Measurements from ENCODE around the gene STOX2.
"Not testable (repeated sequence)": the region's sequence is repeated elsewhere in the genome, so short reads cannot be mapped to it uniquely, and the experiment has no call there.

Gene STOX2

GRCh38 chr4:184022679-184023383 is 117.7 kb downstream of the STOX2 start:
- DNase-seq, result no peak

DNA sequence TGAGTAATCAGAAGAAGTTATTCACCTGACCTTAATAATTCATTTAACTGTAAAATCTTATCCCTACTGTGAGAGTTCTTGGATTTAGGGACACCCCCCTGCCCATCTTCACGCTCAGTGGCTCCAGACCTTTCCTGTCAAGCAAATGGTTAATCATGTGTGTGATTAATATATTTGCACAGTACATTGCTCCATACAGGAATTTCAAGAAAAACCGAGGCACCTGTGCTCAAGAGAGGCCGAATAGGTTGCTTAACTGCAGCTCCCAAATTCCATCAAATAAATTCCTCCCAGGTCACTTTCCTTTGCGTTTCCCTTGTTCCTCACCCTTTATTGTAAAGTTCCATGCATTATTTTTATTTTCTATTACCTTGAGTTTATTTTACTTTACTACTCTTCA is 119.5 kb downstream of the STOX2 start:
- no peak for DNase-seq

DNA sequence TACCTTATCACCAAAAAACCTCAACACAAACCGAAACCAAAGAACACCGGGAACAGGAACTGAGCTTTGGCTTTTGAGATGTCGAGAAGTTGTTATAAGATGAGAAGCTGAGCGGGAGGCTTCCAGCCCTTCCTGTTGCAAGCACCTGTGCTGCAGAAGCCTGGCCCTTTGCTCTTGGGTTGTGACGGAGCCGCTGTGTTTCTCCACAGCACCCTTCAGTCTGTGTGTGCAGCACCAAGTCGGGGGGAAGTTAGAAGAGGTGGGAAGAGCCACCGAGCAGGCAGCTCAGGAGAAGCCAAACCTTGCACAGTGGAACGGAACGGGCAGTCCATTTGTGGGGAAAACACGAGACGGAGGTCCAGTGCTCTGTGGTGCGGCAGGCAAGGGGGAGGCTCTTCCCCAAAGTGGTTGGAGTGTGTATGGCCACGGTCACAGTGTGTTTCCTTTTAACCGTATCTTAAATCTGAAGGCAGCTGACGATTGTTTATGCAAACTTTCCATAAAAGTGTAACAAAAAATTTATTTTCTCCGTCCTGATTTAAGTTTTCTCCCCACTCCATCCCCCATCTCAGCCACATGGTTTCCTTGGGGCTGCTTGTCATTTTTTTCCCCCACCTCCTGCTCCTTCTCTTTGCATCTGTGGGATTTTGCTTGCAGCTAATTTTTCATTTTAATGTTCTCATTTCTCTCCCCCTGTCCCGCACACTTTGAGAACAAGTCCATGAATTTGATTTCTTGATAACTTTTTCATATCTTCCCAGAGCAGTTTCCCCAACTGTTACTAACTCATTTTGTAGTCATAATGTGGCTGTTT is 123.7 kb downstream of the STOX2 start:
- DNase-seq, result no peak

DNA sequence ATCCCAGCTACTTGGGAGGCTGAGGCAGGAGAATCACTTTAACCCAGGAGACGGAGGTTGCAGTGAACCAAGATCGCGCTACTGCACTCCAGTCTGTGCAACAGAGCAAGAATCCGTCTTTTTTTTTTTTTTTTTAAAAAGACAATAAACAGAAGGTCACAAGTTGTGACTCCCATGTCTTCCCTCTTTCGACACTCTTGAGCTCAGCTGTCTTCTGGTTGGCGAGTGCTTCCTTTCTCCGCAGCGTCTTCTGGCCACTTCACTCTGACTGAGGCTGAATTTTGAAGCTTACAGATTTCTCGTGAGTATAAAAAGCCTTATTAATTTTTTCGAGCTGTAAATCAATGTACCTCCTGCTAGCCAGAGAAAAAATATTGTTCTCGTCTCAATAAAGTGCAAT is 124.9 kb downstream of the STOX2 start:
- DNase-seq, result no peak

DNA sequence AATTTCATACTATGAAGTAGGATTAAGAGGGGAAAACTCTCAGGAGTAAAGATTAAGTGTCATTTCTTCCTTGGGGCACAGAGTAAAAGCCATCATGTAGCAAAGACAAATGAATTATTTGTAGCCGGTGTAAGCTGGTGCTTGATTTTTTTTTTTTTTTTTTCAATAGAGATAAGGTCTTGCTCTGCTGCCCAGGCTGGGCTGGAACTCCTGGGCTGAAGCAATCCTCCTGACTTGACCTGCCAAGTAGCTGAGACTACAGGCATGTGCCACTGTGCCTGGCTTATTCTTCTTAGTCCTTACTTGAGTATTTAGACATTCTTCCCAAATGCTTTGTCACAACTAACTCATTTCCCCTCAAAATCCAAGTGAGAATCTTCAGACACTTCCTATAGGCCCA is 125.7 kb downstream of the STOX2 start:
- DNase-seq, result no peak

- DNase-seq, result no peak
Observed at GRCh38 chr4:184032091-184032490, 127.0 kb downstream of the STOX2 start.

GRCh38 chr4:184039963-184040383 is 134.9 kb downstream of the STOX2 start:
- no peak for DNase-seq

DNA sequence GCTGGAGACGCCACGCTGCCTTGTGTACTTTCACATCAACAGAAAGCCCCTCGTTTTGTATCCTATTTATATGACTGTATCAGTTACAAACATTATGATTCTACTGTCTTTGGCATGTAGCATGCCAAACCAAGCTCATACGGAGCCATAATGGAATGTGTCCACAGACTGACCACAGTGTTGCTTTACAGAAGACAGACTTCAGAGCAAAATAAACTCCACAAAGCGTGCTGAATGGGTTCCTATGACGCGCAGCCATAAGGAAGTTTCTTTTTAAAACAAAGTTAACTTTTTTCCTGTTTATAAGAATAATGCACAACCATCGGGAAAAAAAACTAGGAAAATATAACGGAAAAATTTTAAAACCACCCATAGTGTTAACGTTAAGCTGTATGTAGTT is 136.0 kb downstream of the STOX2 start:
- no peak for DNase-seq

DNA sequence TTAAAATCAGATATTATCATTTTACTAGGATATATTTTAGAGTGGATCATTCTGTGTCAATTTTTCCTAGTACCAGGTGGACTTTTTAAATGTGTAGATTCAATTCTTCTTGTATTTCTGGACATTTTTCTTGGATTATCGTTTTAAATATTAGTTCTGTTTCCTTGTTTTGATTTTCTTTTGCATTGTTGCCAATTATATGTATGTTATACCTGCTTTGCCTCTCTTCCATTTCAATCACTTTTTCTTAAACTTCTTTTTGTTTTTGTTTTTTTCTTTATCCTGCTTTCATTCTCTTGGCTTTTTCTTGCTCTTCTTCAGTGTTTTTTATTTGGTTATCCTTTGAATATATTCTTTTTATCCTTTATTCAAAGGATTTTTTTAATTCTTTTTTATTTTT is 141.0 kb downstream of the STOX2 start:
- no peak for DNase-seq

DNA sequence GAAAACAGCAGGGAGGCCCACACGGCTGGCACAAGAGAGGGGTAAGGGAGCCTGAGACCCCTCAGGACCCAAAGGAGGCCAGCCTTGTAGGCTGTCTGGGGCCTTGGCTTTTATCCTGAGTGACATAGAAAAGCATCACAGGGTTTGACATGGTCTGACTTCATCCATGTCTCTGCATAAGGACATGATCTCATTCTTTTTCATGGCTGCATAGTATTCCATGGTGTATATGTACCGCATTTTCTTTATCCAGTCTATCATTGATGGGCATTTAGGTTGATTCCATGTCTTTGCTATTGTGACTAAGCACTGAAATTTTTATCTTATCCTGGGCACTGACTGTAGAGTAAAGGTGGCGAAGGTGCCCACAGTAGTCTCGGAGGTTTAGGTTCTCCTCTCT is 146.2 kb downstream of the STOX2 start:
- DNase-seq, result not testable (repeated sequence)

DNA sequence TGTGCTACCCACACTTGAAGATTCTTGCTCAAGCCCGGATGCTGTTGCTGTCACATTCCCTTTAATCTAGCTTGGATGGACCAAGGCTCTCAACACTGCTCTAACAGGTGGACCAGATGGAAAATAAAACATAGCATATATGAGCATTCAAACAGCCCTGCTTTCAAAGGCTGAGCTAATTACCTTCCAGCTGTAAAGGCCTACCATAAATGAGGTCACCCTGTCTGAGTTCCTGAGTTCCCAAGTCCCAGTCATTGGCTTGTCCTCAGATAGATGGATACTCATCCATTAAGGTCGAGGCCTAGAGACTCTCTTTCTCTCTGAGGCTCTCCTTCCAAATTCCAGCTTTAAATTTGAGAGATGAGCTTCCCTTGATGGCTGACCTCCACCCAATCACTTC is 147.5 kb downstream of the STOX2 start:
- no peak for DNase-seq

- DNase-seq, result no peak
Observed at GRCh38 chr4:184053434-184053833, 148.3 kb downstream of the STOX2 start.

GRCh38 chr4:184056877-184057276 is 151.8 kb downstream of the STOX2 start:
- DNase-seq, result no peak

DNA sequence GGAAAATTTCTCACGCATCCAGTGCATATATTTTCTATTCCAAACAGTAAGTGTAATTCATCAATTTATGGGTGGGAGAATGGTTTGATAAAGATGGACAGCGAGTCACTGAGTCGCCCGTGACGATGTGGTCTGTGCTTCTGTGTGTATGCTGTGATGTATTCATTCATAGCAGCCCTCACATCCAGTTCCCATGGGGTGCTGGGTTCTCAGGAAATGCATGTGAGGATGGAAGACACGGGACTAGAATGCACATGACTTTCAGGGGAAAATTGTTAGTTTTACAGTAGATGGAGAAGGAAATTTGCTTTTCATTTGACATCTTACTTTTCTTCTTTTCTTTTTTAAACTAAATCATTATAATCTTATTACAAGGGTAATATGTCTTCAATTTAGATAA is 152.9 kb downstream of the STOX2 start:
- no peak for DNase-seq

- no peak for DNase-seq
Observed at GRCh38 chr4:184059099-184059498, 154.0 kb downstream of the STOX2 start.

DNA sequence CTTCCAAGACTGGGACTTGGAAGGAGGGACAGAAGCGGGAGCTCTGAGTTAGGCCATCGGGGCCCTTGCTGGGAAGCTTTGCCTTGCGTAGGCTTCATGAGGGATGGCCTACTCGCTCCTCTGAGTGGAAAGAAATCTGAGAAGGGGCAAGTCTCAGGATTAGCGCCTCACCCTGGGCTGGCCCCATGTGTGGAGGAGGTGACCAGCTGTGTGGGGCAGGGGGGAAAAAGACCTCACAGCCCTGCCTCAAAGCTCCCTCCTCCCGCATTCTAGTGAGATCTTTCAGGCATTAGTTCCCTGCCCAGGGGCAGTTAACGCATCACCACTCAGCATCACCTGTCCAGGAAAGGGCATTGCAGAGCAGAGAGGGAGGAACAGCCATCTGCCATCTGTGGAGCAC is 156.5 kb downstream of the STOX2 start:
- DNase-seq, result no peak

DNA sequence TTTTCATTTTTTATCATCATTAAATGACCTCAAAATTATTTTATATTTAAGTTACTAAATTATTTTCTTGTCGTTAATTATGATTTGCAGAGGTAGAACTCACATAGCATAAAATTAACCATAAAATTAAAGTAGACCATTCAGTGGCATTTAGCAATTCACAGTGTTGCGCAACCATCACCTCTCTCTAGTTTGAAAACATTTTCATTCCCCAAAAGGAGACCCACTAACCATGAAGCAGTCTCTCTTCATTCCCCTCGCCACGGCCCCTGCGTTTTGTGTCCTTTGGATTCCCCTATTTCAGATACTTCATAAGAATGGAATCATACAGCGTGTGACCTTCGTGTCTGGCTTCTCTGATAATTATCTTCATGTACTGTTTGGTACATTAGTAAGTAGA is 157.7 kb downstream of the STOX2 start:
- no peak for DNase-seq

GRCh38 chr4:184064877-184065276 is 159.8 kb downstream of the STOX2 start:
- no peak for DNase-seq

DNA sequence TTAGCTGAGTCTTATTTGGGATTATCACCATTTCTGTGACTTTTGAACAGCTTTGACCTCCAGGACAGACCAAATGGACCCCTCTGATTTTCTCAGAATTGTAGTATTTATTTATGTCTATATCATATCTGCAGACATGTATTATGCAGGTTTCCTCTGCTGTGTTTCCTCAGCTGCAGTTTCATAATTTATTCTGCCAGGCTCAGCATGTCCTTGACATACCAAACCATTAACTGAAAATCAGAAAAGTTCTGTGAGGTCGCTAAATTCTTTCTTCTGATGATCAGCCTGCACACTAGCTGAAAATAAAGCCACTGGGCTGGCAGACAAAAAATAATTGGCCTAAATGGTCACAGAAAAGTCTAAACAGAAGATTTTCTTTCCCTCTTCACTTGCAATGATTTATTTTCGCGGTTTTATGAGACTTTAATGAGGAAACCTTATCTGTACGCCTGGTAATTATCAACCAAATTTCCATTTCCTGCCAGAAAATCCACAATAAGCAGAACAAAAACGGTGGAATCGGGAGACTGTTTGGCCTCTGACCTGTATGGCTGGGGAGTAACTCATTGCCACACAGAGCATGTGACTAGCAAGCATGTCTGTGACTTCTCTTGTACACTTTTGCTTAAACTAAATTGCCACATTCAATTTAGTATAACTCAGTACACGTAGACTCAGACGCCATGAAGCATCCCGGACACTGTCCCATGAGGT is 161.6 kb downstream of the STOX2 start:
- no peak for DNase-seq

DNA sequence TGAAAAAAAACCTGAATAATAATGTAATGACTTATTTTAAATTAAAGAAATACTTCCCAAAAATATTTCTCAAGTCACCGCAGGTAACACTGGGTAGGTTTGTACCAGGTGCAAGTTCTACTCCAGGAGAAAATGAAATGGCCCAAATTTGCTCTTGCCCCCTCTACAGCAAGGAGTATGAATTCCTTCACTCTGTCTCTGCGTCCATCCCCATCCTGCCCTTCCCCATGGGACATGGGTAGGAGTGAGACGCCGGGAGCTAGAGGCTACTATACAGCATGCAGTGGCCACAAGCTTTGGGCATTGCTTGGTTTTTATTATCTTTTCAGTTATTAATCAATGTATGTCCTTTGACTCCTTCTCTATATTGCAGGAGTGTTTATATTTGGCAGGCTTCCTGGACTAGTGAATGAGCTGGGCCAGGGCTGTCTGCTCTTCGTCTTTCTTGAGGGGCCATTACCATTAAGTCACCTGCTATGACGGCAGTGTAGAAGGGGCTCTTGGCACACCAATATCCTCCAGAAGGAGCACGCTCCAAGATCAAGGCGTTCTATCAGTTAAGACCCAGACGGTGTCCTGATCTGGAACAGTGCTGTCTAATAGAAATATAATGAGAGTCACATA is 162.9 kb downstream of the STOX2 start:
- no peak for DNase-seq
